Measurements from ENCODE around the gene SLC35B2.

The SLC35B2 gene

GRCh38 chr6:44219815-44220784 lies 37.2 kb downstream of the SLC35B2 start:
- DNase-seq = no peak

GRCh38 chr6:44219053-44219814 lies 38.1 kb downstream of the SLC35B2 start:
- peak; percentile 43 for DNase-seq

GRCh38 chr6:44217332-44218143 lies 39.8 kb downstream of the SLC35B2 start:
- DNase-seq = no peak

- DNase-seq = no peak
Measured at GRCh38 chr6:44216677-44217331, 40.5 kb downstream of the SLC35B2 start, which contains the start of gene MYMX. MYMX (plus strand) TSS chr6:44216926; CDS start chr6:44217472, 546 bp downstream.

GRCh38 chr6:44214307-44214706 lies 43.0 kb downstream of the SLC35B2 start:
- DNase-seq = no peak

- no peak for DNase-seq
Measured at GRCh38 chr6:44211284-44211683, 46.0 kb downstream of the SLC35B2 start.

GRCh38 chr6:44207966-44208365 lies 49.4 kb downstream of the SLC35B2 start:
- no peak for DNase-seq

Data from activated CD4-positive, CD25-positive, alpha-beta regulatory T cell treated with anti-CD3 and anti-CD28 coated beads, Interleukin-2, amount 50 U/mL, for 72 hours (primary cell).